ENCODE data around the gene PEX5.
A peak's percentile ranks its signal among the peaks of the same experiment; 100 is the strongest.
"Not testable (repeated sequence)": the region's sequence is repeated elsewhere in the genome, so short reads cannot be mapped to it uniquely, and the experiment has no call there.

PEX5 gene

DNA sequence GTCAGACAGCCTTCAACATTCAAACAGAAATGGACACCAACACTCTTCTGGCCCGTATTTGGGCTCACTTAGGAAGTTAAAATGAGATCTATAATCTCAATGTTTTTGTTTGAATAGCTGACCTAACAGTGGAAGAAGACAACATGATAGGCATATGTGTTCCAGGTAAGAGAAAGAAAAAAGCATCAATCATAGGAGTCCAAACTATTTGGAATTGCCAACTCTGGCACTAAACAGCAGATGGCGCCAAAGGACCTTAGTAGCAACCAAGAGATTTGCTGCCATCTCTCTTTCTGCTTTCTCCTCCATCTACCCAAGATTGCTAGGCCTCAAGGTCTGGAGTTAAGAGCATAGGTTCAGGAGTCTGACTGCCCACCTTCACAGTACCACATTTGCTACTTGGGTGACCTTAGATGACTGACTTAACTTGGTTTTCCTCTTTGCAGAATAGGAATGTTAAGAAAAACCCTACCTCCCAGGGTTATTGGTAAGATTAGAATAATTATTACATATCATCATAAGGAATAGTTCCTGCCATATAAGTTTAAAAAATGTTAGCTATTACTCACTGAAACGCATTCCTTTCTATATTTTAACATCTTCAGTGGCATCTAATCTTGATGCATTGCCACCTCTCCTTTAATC, 30.2 kb downstream of the PEX5 start:
- peak; percentile 70 for DNase-seq

GRCh38 chr12:7221486-7221885, 32.0 kb downstream of the PEX5 start:
- no peak for DNase-seq

GRCh38 chr12:7229741-7230140, 40.3 kb downstream of the PEX5 start:
- DNase-seq, result no peak

DNA sequence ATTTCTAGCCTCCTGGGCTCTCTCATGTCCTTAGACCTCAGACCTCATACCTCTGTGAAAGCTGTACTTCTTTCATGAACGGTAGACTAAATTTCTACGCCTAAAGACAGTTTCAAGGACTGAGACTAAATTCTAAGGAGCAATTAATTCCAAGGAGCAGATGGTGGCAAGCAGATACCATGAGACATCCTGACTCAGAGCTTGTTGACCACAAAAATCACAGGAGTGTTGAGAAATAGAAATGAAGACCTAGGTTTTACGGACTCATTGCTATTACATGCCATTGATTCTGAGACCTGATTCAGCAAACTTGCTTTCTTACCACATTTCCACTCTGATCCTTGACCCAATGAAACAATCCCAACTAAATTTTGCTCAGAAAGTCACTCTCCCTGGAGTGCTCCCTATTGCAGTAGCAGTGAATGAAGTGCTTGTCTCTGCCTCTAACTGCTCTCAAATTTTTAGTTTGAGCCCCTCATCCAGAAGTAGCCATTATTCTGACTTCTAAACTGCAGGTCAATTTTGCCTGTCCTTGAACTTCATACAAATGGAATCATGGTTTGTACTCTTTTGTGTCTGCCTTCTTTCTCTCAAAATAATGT, 52.0 kb downstream of the PEX5 start:
- DNase-seq, result no peak

DNA sequence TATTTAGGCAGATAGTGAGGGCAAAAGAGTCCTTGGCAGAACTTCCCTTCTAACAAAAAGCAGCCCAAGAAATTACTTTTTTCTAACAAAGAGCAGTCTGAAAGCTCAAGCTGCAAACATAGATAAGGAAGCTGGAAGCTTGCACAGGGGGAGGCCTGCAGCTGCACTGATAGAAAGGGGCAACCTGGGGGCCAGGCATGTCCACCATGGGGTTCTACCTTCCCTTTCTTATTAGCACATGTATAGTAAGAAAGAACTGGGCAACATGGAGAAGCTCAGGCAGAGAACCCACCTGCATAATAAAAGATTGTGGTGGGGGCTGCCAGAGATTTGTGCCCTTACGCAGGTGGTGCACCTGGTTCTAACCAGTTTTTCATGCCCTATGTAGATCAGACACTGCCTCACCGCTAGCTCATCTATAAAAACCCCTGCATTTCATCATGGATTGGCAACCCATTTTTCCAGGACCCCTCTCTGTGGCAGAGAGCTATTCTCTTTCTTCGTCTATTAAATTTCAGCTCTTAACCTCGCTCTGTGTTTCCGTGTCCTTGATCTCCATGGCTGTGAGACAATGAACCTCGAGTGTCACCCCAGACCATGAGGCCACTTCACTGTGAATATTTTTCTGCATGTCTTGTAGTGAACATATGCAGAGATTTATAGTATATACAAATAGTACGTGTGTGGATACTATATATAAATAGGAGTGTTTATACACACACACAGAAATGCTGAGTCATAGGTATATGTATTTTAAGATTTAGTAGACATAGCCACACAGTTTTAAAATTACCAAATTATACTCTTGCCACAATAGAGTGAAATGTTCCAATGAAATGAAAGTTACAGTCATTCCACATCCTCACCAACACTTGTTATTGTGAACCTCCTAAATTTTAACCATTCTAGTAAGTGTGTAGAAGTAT, 53.0 kb downstream of the PEX5 start:
- no peak for DNase-seq

- DNase-seq, result not testable (repeated sequence)
These were observed 62.0 kb downstream of the PEX5 start for GRCh38 chr12:7251328-7251996.

DNA sequence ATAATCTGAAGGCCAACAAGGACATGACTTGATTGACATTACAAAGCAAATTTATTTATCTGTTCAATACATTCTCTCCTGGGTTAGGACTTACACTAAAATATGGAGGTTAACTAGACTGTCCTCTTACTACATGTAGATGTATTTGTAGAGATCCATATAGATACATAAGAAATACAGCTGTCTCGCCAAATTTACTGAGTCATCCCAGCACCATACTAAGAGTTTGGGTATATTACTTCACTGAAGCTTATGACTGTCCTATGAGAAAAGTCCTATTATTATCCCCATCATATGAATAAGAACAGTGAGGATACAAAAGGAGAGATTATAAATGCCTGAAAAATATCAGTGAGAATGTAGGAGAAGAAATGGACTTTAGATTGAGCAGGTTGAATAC, 69.6 kb downstream of the PEX5 start:
- DNase-seq, result no peak
